HG03045 (cell line): Measurements from ENCODE around the gene ZNF653.
"Not testable (repeated sequence)": the region's sequence is repeated elsewhere in the genome, so short reads cannot be mapped to it uniquely, and the experiment has no call there.

ENCODE experiments used
- ATAC-seq: cut with Tn5 transposase; IDR thresholded peaks from one replicate; pipeline ENCODE4 v1.9.1; 2021; ENCODE audit warnings: mild to moderate bottlenecking, moderate library complexity; ENCODE audit not compliant: unreplicated experiment

The ZNF653 gene

DNA sequence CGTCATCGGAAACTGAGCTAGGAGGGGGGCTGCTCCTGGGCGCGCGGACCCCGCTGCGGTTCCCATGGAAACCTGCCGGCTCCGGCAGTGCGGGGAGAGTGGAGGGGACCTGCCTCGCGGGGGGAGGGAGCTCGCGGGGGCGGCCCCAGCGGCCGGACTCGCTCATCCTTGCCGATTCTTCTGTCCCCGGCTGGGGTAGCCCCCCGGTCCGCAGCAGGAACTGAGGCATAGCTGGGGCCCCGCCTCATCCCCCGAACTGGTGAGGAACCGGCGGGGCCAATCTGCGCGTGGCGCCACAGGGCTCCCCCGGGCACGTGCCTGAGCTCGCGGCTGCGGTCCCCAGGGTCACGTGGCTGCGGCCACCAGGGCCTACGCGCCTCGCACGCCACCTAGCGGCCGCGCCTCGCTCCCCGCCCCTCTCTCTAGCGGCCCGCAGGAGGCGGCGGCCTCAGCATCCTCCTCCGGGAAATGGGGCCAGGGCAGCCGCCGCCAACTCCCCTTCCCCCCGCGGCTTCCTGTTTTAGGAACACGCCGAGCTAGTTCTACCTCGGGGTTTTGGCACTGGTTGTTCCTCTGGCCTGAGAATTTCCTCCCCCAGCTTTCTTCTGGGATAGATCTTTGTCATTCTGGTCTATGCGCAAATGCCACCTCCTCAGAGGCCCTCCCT is 23.1 kb downstream of the ZNF653 start:
- peak; percentile 59 for ATAC-seq

DNA sequence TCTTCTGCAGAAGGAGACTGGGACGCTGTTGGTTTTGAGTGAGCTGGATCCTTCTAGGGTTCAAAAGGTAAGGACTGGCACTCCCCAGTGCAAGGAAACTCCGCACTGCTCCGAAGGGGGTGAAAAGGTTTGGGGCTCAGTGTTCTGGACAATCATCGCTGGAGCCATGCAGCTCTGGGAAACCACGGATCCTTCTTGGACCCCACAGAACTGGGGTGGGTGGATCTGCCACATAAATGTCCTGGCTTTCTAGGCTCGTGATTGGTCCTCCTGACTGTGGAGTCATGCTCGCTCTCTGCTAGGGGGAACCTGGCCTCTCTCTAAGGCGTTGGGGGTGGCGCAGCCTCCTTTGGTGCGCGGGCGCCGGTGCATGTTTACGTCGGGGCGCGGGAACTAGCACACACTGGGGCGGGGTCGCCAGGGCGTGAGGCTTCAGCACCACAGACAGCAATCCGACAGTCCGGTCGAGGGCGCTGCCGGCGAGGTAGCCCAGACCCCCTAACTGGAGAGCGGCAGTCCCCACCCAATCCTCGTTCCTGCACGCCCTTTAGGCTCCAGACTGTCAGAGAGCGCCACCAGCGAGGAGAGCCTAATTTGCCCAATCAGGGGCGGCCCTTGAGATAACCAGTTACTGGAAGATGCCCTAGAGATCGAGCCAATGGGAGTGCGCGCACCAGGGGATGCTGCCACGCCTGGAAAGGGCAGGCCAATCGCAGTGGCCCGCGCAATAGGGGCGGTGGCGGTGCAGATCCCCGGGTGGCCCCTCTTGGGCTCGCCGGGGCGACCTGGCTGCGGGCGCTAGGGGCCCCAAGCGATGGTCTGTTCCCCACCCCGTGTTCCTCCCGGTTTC is 23.9 kb downstream of the ZNF653 start:
- peak; percentile 52 for ATAC-seq

- no peak for ATAC-seq
Measured at GRCh38 chr19:11480715-11481533, 24.7 kb downstream of the ZNF653 start, which contains the start of gene ELAVL3. ELAVL3 (minus strand) TSS chr19:11481046; CDS start chr19:11480608, 438 bp downstream.

- no peak for ATAC-seq
Measured at GRCh38 chr19:11479898-11480714, 25.5 kb downstream of the ZNF653 start.

- no peak for ATAC-seq
Measured at GRCh38 chr19:11479090-11479897, 26.3 kb downstream of the ZNF653 start.

DNA sequence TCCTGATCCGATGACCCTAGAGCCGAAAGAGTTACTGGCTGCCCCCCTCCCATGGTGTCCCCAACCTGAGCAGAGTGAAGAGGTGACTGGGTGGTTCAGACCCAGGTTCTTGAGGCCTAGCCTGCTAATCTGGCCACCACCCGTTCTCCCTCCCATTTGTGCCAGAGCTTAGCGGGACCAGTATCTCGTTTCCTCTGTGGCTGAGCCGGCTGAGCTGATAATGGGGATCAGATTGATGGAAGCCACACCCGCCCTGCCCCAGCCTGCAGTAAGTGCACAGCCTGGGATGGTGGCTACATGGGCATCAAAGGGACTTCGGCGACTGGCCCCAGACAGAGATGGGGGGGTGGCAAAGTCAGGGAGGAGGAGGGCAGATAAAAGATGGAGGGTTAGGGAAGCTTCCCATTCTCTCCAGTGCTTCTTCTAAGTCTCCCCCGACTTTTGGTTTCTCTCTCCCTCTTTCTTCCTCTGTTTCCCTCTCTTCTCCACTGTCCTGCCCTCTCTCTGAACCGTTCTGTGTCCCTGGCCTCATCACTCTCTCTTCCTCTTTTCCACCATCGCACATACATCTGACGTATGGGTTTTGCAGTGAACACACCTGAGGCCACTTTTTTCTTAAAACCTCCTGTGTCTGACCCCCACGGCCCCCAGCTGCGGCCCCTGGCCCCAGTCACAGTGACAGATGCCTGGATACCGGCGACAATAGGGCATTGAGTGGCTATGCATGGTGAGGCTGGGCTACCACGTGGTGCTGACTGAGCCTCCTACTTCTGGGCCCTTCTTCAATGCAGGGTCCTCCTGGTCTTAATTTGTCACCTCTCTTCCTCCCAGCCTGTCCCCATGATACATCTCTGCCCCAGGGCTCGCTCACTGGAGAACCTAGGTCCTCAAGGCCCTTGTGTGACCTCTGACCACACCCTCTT is 27.2 kb downstream of the ZNF653 start:
- ATAC-seq: no peak

GRCh38 chr19:11475861-11476260 is 29.8 kb downstream of the ZNF653 start:
- no peak for ATAC-seq

GRCh38 chr19:11475343-11475742 is 30.3 kb downstream of the ZNF653 start:
- ATAC-seq: not testable (repeated sequence)

DNA sequence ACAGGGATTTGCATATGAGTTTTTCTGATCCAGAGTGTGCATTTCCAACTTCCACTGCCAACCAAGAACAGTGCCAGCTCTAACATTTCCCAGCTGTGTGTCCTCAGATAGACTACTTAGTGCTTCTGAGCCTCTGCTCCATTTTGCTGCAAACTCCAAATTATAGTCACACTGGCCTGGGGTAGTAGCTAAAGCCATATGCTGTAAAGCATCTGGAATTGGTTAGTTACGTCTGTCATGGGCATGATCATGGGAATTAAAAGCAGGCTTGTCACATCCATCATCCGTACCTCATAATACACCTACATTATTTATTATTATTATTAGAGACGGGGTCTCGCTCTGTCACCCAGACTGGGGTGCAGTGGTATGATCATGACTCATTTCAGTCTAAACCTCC is 31.9 kb downstream of the ZNF653 start:
- no peak for ATAC-seq

- not testable (repeated sequence) for ATAC-seq
Measured at GRCh38 chr19:11468266-11468845, 37.3 kb downstream of the ZNF653 start.

DNA sequence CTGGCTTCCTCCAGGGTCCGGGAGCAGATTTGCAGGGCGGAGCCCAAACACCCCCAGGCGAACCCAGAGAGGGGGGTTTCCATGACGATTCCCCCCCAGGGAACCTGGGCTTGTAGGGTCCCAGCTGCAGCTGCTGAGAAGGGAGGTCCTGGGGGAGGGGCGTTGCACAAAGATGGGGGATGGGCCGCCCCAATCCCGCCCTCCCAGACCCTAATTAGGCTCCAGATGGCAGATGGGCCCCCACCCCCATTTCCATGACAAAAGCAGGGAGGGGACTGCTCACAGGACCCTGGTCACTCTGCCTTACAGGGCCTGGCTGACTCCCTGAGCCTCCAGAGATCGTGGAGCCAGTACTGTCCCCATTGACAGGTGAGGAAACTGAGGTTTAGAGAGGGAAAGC is 40.0 kb downstream of the ZNF653 start:
- no peak for ATAC-seq

- no peak for ATAC-seq
Measured at GRCh38 chr19:11464333-11465265, 41.0 kb downstream of the ZNF653 start.

DNA sequence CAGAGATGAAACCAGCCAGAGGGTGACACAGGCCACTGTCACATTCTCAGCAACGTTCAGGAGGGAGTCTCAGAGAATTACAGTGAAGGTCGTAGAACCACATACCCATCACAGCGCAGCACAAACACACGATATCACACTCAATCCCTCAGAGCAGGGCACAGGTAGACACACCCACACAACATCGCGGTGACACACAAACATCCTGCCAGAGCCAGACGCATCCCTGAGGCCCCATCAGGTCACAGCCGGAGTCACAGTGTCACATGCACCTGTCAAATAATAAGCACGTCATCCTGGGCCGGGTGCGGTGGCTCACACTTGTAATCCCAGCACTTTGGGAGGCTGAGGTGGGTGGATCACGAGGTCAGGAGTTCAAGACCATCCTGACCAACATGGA is 42.2 kb downstream of the ZNF653 start:
- no peak for ATAC-seq

DNA sequence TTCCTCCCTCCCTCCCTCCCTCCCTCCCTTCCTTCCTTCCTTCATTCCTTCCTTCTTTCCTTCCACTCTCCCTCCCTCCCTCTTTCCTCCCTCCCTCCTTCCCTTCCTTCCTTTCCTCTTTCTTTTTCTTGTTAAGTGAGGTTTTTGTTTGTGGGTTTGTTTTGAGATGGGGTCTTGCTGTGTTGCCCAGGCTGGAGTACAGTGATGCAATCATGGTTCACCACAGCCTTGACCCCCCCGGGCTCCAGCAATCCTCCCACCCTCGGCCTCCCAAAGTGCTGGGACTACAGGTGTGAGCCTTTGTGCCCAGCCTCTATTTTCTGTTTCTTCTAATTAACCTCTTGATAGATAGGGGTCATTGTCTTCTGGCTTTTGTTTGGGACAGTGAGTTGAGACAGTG is 44.2 kb downstream of the ZNF653 start:
- no peak for ATAC-seq

GRCh38 chr19:11460207-11460606 is 45.4 kb downstream of the ZNF653 start:
- ATAC-seq: no peak

DNA sequence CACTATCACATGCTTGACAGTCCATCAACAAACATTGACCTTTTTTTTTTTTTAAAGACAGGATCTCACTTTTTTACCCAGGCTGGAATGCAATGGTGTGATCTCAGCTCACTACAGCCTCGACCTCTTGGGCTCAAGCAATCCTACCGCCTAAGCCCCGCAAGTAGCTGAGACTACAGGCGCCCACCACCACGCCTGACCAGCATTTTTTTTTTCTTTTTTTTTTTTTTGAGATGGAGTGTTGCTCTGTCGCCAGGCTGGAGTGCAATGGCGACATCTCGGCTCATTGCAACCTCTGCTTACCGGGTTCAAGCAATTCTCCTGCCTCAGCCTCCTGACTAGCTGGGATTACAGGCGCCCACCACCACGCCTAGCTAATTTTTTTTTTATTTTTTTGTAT is 46.7 kb downstream of the ZNF653 start:
- not testable (repeated sequence) for ATAC-seq

GRCh38 chr19:11458236-11458900 is 47.3 kb downstream of the ZNF653 start:
- ATAC-seq: no peak
